Upper lobe of right lung (tissue), 1 donor: ENCODE results near the gene RIN3. TPM values are rescaled to one million over a fixed set of nuclear protein-coding genes. Genes with fewer than 3 reads are reported as not detected.

ENCODE experiments used
- ATAC-seq: fragments of 200-7000 bp; cut with Tn5 transposase; one replicate; pipeline ENCODE4 v1.9.1; 2020; ENCODE audit warnings: mild to moderate bottlenecking, moderate library complexity
- DNase-seq: peaks from one replicate; pipeline ENCODE4 v3.0.0-alpha.2; 2020
- H3K27ac ChIP-seq: fragments of 200-600 bp; one replicate; pipeline ENCODE4 v1.8.0; 2022
- H3K27me3 ChIP-seq: fragments of 200-600 bp; one replicate; pipeline ENCODE4 v1.8.0; 2022; ENCODE audit warnings: mild to moderate bottlenecking
- H3K36me3 ChIP-seq: fragments of 200-600 bp; one replicate; pipeline ENCODE4 v1.8.0; 2022
- H3K4me1 ChIP-seq: fragments of 200-600 bp; one replicate; pipeline ENCODE4 v1.8.0; 2022
- H3K4me3 ChIP-seq: fragments of 200-600 bp; one replicate; pipeline ENCODE4 v1.8.0; 2022; ENCODE audit warnings: mild to moderate bottlenecking
- H3K9me3 ChIP-seq: fragments of 200-600 bp; one replicate; pipeline ENCODE4 v1.8.0; 2022
- CTCF ChIP-seq: fragments of 200-600 bp; IDR thresholded peaks from one replicate; pipeline ENCODE4 v1.8.0; 2022; ENCODE audit warnings: antibody characterized with exemption
- intact Hi-C: fragments of 100-400 bp; cut with DNase I; formaldehyde crosslinking; loops from one replicate; pipeline ENCODE4 v1.11.0; 2022
- total RNA-seq: library from RNA; stranded (reverse); fragmentation: NEBNext Ultra II Directional; extraction: Animal tissue kit (Norgen Biotek cat#: 25700); gene quantifications from one replicate; pipeline ENCODE4 v1.2.1, GENCODE V29; 2021
- donor health status: DM: no; HTN: yes; CAD: no; lungs with severe emphysema.

The RIN3 gene
- total RNA-seq, 1 donor from 2014 or later: 56.0 TPM

GRCh38 chr14:92563359-92563758 lies 49.8 kb downstream of the RIN3 start:
- peaks cover 4% of the 10 kb centered on the region for H3K9me3 ChIP-seq
- peak; percentile 75 for ATAC-seq
- H3K27me3 ChIP-seq: no peaks in the 10 kb centered on the region
- H3K4me3 ChIP-seq: no peak overlapping the region
- TF ChIP-seq CTCF: no peak
- DNase-seq: no peak
- peaks cover 5% of the 10 kb centered on the region for H3K4me1 ChIP-seq
- H3K36me3 ChIP-seq: peaks cover 22% of the 10 kb centered on the region
- intact Hi-C loops: no loop called here
- no peak overlapping the region for H3K27ac ChIP-seq

- Histone ChIP-seq H3K36me3 (peaks cover 18% of the 10 kb centered on the region), H3K4me1 (peaks cover 5% of the 10 kb centered on the region), H3K4me3 (no peak overlapping the region), H3K9me3 (peaks cover 4% of the 10 kb centered on the region), H3K27me3 (no peaks in the 10 kb centered on the region), H3K27ac (peak overlapping the region; percentile 47)
- intact Hi-C loops: no loop called here
- ATAC-seq: no peak
- no peak for TF ChIP-seq CTCF
- DNase-seq: no peak
Measured at GRCh38 chr14:92563765-92564285, 50.2 kb downstream of the RIN3 start.

- ATAC-seq (peak; percentile 75), DNase-seq (no peak)
- Histone ChIP-seq H3K9me3 (peaks cover 4% of the 10 kb centered on the region), H3K27ac (peak overlapping the region; percentile 47), H3K27me3 (no peaks in the 10 kb centered on the region), H3K4me1 (peaks cover 5% of the 10 kb centered on the region), H3K36me3 (peaks cover 18% of the 10 kb centered on the region), H3K4me3 (no peak overlapping the region)
- TF ChIP-seq CTCF: no peak
- intact Hi-C loops: no loop called here
Measured at GRCh38 chr14:92564344-92565039, 50.9 kb downstream of the RIN3 start.

GRCh38 chr14:92565040-92565717 lies 51.6 kb downstream of the RIN3 start:
- no peaks in the 10 kb centered on the region for H3K27me3 ChIP-seq
- ATAC-seq: no peak
- H3K9me3 ChIP-seq: peaks cover 4% of the 10 kb centered on the region
- H3K4me3 ChIP-seq: no peak overlapping the region
- intact Hi-C loops: no loop called here
- no peak for TF ChIP-seq CTCF
- peaks cover 5% of the 10 kb centered on the region for H3K4me1 ChIP-seq
- peak overlapping the region; percentile 24 for H3K27ac ChIP-seq
- H3K36me3 ChIP-seq: peaks cover 12% of the 10 kb centered on the region
- DNase-seq: no peak

GRCh38 chr14:92565718-92566115 lies 52.1 kb downstream of the RIN3 start:
- no peak for TF ChIP-seq CTCF
- intact Hi-C loops: no loop called here
- ATAC-seq: no peak

More at GRCh38 chr14:92565718-92566115, 52.1 kb downstream of the RIN3 start:
- peaks cover 5% of the 10 kb centered on the region for H3K4me1 ChIP-seq
- peaks cover 12% of the 10 kb centered on the region for H3K36me3 ChIP-seq
- peaks cover 4% of the 10 kb centered on the region for H3K9me3 ChIP-seq
- no peak for DNase-seq
- no peaks in the 10 kb centered on the region for H3K27me3 ChIP-seq
- H3K4me3 ChIP-seq: no peak overlapping the region
- no peak overlapping the region for H3K27ac ChIP-seq
